SW480 (cell line): ENCODE results near the gene ST7L.

Experiments used
- DNase-seq: peaks from one replicate; pipeline ENCODE4 v3.0.0-alpha.2; 2016; ENCODE audit warnings: low spot score

The ST7L gene

GRCh38 chr1:112515311-112516009, 103.5 kb downstream of the ST7L start:
- DNase-seq = no peak

DNA sequence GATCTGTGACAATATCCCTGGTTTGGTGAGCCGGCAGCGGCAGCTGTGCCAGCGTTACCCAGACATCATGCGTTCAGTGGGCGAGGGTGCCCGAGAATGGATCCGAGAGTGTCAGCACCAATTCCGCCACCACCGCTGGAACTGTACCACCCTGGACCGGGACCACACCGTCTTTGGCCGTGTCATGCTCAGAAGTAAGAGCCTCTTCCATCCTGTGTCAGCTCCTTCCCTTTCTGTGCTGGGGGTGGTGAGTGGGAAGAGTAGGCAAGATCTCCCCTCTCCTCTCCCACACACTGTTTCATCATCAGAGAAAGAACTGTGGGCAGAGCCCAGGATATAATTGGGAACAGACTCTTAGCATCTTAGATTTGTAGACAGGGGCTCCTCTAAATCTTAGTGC, 104.0 kb downstream of the ST7L start:
- no peak for DNase-seq

DNA sequence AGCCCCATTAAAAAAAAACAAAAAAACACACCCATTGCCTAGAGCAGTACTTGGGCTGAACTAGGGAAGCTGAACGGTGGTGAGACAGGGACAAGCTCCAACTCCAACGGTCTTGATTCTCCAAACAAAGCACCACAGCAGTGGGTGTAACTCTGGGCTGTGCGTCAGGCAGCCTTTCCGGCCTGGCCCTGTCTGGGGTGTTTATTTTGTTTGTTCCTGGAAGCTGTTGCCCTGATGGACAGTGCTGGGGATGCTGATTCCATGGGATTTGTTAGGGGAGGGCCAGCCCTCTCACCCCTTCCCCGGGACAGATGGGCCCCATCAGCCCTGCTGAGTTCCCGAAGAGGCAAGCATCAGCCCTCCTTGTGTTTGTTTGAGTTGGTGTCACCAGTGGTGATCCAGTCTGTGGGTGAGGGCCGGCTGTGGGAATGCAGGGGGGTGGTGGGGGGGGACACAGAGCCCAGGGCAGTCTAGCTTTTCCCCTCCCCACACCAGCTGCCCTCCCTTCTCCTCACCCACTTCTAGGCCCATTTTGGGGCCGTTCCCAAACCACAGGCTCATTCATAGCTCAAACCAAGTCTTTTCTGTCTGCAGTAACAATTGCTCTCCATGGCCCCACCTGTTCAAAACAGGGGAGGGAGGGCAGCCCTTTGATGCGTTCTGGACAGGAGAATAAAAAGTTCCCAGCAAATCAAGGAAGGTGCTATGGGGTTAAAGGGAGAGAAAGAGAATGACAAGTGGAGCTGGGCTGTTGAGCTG, 105.7 kb downstream of the ST7L start:
- DNase-seq = no peak

DNA sequence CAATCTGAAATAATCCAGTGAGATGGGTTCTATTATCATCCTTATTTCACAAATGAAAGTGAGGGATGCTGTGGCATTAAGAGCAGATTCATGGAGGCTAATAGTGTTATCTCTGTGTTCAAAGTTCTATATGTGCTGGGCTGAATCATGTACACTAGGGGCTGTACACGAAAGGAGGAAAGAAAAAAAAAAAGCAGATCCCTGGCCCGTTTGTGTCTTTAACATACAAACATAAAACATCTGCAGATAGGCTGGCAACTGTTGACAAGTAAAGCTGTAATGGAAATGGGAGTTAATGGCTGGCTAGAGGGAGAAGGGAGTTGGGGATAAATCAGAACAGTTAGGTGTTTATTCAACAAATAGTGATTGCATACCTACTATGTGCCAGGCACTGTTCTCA, 107.0 kb downstream of the ST7L start:
- no peak for DNase-seq

DNA sequence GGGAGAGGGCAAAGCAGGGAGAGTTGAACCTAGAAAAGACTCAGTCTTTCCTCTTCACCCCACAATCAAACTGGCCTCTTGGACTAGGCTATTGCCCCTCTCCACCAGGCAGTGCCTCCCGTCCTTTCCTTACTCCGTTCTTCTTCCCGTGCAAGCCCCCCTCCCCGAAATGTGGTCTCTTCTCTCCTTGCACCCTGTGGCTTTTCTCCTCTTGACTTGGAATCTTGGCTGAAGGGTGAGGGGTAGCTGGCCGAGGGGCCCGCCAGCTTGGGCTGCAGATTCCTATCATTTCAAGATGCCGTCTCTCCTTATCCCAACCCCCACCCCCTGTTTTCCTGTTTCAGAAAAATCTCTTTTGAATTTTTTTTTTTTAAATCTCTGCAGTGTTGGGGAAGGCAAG, 108.6 kb downstream of the ST7L start:
- no peak for DNase-seq

- DNase-seq = no peak
These were observed 109.2 kb downstream of the ST7L start for GRCh38 chr1:112509660-112510178.

DNA sequence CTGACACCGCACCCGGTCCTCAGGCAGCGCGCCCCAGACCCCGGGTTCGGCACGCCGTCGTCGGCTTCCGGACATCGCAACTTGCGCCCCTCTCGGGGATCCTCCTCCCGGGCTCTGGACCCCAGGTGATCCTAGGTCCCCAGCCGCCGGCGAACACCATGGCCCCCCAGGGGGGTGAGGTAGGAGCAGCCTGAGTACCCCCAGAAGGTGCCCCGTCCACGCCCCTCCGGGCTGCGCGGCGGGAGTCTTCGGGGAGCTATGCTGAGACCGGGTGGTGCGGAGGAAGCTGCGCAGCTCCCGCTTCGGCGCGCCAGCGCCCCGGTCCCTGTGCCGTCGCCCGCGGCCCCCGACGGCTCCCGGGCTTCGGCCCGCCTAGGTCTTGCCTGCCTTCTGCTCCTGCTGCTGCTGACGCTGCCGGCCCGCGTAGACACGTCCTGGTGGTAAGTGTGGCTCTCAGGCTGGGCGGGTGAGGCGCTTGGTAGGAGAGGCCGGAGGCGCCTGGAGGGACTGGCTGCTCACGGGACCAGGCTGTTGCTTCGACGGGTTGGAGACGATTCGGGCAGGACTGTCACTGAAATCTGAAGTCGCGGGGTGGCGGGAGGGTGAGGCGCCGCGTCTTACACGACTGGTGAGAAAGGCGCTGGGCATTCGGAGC, 109.8 kb downstream of the ST7L start:
- no peak for DNase-seq

GRCh38 chr1:112508278-112509004, 110.5 kb downstream of the ST7L start, which contains the start of gene WNT2B:
TSS of gene WNT2B (plus strand) at chr1:112508965. CDS start at chr1:112509263, 298 bp downstream.
- DNase-seq = peak; percentile 25

GRCh38 chr1:112507921-112508277, 111.0 kb downstream of the ST7L start:
- no peak for DNase-seq

DNA sequence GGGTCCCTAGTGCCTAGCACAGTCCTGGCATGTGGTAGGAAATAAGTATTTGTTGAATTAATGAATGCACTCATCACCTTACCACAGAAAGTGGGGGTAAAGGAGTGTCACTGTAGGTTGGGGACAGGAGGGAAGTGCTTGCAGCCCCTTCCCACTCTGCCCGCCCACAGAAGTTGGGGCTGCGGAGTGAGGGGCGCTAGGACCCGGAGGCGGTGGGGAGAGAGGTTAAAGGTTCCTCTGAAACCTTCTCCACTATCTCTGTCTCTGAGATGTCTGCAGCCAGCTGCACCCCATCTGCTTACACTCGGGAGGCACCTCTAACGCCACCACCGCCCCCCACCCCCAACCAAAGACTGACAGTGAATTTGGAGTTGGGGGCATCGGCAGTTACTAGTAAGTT, 111.6 kb downstream of the ST7L start:
- DNase-seq = no peak

GRCh38 chr1:112506731-112507130, 112.2 kb downstream of the ST7L start:
- no peak for DNase-seq

DNA sequence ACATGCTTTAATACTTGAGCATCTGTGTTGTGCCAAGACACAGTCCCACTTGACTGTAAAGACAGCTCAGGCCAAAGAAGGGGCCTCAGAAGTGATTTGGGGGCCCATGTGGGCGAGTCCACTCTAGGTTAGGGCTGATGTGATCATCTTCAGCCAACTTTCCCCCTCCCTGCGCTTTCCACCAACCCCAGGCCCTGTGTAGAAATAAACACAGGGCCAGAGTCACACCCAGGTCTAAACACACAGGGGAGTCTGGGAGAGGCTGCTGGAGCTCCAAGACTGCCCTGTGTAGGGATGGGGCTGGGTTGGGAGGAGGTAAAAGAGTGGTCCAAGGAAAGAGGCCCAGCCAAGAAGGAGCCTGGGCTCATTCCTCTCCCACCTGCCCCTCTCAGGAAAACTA, 112.6 kb downstream of the ST7L start:
- no peak for DNase-seq

DNA sequence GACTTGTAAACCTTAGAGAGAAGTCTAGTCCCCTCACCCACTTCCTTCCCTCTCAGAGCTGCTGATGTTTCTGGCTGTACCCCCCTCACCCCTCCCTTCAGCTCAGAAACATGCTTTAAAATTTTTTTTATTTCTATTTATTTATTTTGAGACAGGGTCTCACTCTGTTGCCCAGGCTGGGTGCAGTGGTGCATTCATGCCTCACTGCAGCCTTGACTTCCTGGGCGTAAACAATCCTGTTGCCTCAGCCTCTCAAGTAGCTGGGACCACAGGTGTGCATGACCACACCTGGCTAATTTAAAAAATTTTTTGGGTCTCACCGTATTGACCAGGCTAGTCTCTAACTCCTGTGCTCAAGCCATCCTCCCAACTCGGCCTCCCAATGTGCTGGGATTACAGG, 113.1 kb downstream of the ST7L start:
- no peak for DNase-seq

DNA sequence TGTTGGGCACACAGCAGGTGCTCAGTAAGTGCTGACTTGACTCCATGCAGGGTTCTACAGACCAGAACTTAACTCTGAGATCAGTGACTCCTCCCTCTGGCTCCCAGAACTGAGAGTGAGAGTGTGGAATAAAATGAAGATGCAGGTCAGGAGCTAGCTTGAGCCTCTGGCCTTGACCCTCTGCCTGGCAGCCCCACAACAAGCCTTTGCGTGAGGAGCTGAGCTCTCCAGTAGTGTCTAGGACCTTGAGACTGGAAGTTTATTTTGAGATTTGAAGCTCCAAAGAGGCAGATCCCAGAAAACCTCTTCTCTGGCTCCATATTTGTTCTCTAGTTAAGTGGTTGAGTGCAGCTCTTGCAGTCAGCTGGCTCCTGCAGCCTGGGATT, 113.5 kb downstream of the ST7L start:
- DNase-seq = no peak

DNA sequence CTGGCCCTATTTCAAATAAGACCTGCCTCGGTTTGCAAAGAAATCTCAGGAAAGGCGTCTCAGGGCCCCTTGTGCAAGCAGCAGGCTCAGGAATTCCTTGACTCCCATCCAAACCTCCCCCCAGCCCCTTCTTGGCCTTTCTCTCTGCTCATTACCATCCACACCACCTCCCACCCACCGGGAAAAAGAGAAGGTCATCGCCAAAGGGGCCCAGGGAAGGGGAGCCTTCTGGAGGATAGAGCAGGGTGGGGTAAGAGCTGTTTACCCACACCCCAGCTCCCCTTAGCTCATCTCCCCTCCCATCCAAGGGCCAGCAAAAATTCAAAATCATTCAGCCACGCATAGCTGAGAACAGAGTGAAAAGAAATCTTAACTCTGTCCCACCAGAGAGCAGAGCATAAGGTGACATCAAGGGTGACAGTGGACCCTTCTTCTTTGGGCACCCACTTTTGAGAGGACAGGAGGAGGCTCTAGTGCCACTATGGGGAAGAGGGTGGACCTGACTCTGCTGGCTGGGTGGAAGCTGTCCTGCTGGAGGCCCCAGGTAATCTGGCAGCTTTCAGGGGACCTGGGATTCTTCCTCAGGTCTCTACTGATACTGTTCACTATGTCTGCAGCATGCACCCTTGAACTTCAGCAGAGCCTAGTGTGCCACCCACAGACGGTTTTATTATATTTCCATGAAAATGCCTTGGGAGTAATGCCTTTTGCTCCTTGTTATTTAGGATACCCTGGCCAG, 114.1 kb downstream of the ST7L start:
- DNase-seq = no peak

DNA sequence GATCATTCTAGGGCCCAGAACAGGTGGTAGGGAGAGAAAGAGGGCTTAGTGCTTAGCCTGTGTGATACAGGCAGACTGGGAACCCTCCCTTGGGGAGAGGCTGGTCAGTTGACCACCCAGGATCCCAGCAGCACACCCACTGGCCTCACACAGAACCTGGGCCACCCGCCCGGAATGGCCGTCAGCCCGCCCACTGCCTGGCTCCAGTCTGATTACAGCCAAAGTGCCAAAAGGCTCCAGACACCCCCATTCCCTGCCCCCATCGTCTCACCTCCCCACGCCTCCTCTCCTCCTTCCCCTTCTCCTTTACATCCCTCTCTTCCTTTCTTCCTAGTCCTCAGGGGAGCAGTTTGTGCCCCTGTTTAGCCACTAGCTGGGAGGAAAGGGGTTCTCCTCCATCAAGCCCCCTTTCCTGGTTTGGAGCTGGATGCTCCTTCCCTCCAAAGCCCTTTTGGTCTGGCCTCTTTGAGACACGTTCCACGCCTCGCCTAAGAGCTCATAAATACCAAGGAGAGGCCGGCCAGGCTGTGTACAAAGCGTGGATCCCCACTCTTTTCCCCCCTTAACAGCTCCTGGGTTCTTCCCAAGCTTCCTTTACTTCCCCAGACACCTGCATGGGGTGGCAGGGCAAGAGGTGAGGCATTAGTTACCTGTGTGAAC, 114.8 kb downstream of the ST7L start:
- no peak for DNase-seq

DNA sequence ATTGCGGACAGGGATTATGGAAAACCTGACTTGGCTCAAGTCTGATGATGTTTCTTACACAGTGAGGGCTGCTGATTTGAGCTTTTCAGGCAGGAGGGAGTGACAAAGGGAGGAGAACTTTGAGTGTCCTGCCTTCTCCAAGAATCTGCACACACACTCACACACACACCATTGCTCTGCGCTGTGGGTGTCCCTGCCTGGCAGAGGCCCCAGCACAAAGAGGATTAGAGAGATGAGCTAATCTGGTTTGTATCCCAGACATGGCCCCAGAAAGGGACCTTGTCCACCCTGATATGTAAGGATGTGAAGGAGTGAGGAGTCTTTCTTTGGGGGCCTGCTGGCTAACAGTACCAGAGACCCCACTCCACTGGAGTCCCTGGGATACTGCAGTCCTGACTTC, 116.1 kb downstream of the ST7L start:
- no peak for DNase-seq

- peak; percentile 70 for DNase-seq
These were observed 116.9 kb downstream of the ST7L start for GRCh38 chr1:112501810-112502641.

- DNase-seq = no peak
These were observed 122.7 kb downstream of the ST7L start for GRCh38 chr1:112496290-112496689.

DNA sequence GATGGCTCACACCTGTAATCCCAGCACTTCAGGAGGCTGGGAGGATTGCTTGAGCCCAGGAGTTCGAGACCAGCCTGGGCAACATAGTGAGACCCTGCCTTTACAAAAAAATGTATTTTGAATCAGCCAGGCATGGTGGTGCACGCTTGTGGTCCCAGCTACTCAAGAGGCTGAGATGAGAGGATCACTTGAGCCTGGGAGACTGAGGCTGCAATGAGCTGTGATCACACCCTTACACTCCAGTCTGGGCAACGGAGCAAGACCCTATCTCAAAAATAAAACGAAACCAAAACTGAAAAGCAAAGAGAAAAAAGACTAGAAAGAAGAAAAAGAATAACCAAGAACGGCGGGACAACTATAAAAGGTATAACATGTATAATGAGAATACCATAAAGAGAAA, 125.6 kb downstream of the ST7L start:
- DNase-seq = no peak
